ENCODE measurements around the gene FSTL3.

The FSTL3 gene

DNA sequence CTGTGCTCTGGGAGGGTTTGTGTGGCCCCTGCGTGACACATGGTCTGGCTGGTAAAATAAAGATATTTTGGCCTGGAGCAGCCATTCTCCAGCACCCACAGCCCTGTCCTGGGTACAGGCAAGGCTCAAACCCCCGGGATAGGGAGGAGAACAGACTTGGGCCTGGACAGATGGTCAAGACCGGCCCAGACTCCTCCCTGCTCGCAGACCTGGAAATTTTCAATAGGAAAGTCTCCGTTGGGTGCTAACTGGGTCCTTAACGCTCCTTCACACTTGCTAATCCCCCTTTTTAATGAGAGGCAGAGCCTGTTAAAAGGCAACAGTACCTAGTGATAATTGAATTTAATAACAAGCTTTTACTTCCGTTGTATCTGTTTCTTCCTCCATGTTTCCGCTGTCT lies 35.1 kb downstream of the FSTL3 start:
- H3K4me3 ChIP-seq (ENCODE audit: low read depth, low read length) = no peak overlapping the region
- DNase-seq (ENCODE audit: low read depth) = no peak
- TF ChIP-seq, protein P1, sequence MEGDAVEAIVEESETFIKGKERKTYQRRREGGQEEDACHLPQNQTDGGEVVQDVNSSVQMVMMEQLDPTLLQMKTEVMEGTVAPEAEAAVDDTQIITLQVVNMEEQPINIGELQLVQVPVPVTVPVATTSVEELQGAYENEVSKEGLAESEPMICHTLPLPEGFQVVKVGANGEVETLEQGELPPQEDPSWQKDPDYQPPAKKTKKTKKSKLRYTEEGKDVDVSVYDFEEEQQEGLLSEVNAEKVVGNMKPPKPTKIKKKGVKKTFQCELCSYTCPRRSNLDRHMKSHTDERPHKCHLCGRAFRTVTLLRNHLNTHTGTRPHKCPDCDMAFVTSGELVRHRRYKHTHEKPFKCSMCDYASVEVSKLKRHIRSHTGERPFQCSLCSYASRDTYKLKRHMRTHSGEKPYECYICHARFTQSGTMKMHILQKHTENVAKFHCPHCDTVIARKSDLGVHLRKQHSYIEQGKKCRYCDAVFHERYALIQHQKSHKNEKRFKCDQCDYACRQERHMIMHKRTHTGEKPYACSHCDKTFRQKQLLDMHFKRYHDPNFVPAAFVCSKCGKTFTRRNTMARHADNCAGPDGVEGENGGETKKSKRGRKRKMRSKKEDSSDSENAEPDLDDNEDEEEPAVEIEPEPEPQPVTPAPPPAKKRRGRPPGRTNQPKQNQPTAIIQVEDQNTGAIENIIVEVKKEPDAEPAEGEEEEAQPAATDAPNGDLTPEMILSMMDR (IDR thresholded peaks at IDR 0.05; ENCODE audit: control insufficient read depth, extremely low read depth, insufficient read depth) = no peak

DNA sequence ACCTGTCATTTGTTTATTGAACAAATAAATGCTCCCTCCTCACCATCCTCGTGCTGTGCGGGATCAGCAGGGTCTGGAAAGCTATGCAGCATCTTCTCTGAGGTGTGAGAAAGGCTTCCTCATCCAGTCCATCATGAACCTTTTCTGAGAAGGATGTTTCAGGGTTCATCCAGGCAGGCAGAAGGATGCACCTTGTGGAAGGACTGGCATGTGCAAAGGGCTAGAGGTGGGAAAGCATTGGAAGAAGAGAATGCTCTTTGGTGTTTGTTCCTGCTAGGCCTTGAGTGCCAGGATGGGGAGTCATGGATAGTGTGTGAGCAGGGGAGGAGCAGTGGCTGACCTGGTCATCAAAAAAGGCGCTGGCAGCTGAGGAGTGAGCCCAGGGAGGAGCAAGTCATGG lies 39.2 kb downstream of the FSTL3 start:
- no peak for DNase-seq (ENCODE audit: low read depth)
- TF ChIP-seq, protein P1 (IDR thresholded peaks at IDR 0.05; ENCODE audit: control insufficient read depth, extremely low read depth, insufficient read depth) = no peak
- H3K4me3 ChIP-seq (ENCODE audit: low read depth, low read length) = no peak overlapping the region

DNA sequence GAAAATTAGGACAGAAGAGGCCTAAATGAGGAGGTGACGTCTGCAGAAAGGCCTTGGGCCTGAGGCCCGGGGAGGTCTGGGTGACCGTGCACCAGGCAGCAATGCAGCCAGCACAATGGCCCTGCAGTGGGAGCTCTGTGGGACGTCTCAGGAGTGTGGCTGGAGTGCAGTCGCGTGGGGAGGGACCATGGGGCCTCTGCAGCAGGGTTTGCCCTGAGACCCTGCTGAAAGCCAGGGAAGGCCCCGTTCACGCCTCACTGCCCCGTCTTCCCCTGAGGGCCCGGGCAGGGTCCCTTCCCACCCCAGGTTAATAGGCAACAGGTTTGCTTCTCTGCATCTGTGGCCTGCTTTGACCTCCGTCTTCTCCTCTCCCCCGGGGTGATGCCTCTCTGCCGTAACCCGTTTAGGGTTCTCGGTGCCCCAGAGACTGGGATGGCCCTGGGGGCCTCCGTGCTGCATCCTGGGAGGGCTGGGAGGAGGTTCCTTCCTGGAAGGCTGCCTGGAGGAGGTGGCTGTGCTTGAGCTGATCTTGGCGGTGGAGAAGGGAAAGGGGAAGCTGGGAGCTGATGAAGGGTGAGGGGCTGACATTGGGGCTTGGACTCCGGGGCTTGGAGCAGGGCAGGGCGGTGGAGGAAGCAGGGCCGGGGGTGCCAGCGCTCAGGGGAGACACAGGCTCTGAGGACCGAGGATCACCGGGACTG lies 42.2 kb downstream of the FSTL3 start:
- H3K4me3 ChIP-seq (ENCODE audit: low read depth, low read length) = no peak overlapping the region
- TF ChIP-seq, protein P1 (IDR thresholded peaks at IDR 0.05; ENCODE audit: control insufficient read depth, extremely low read depth, insufficient read depth) = no peak
- no peak for DNase-seq (ENCODE audit: low read depth)

DNA sequence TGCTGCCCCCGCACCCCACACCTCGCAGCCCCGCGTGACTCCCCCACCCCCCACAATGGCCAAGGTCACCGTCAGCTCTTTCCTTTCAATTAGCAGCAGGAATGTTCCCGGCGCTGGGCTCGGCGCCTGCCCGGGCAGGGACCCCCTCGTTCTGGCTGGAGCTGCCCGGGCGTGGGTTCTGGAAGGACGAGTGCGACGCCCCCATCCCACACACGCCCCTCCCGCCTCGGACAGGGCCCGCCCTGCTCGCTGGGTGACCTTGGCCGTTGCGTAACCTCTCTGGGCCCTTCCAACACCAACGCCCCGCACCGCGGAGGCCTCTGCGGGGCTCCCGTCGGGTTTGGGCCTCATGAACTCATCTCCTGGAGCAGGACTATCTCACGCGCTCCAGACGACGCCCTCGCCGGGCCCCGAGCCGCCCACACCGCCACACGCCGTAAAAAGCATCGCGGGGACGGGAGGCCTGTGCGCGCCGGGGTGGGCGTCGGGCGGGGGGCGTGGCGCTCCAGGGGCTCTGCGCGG lies 42.9 kb downstream of the FSTL3 start:
- DNase-seq (ENCODE audit: low read depth) = no peak
- H3K4me3 ChIP-seq (ENCODE audit: low read depth, low read length) = no peak overlapping the region
- TF ChIP-seq, protein P1 (IDR thresholded peaks at IDR 0.05; ENCODE audit: control insufficient read depth, extremely low read depth, insufficient read depth) = no peak

DNA sequence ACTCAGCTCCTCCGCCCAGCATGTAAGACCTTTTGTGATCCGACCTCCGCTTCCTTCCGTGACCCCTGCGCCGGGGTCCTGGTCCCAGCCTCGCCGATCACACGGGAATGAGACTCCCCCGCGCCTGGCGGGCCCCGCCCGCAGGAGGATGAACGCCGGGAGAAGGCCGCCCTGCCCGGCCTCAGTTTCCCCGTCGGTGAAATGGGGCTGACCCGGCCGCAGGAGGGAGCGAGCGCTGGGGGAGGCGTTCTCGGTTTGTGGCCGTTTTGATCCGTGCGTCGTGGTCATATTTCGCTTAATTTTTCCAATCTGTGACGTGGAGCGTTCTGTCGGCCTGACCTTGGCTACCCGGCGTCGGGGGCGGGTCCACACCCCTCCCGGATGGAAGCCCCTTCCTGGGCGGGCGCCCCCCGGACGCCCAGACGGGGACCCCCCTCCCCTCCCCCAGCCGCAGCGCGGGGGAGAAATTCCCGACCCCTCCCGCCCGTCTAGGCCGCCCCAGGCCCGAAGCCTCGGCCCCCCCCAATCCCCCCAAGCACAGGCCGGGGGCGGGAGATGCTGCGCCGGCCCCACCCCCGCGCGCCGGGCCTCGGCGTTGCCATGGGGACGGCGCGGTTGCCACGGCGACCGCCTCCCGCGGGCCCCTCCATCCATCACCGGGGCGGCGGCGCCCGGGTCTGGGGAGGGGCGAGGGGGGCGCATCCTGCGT lies 43.6 kb downstream of the FSTL3 start:
- no peak overlapping the region for H3K4me3 ChIP-seq (ENCODE audit: low read depth, low read length)
- no peak for DNase-seq (ENCODE audit: low read depth)

DNA sequence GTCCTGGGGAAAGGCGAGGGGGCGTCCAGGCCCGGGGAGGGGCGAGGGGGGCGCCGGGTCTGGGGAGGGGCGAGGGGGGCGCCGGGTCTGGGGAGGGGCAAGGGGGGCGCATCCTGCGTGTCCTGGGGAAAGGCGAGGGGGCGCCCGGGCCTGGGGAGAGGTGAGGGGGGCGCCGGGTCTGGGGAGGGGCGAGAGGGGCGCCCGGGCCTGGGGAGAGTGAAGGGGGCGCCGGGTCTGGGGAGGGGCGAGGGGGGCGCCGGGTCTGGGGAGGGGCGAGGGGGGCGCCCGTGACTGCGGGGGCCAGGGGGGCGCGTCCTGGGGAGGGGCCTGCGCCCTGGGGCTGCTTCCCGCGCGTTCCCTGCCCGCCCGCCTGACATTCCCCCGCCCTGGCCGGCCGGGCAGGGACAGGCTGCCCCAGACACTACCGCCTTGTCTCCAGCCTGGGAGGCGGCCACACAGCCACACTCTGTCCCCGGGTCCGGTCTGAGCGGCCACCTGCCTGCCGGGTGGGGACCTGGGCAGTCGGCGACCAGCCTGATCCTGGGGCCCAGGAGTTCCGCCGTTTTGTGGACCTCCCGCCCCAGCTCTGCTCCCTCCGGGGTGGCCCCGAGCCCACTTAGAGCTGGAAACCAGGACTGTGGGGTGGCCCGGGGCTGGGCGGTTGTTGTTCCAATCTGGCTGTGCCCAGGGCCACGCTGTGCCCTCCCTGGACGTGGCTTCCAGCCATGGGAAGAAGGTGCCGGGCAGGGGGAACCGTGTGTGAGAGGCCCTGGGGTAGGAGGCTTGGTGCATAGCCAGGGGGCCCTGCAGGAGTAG lies 44.4 kb downstream of the FSTL3 start:
- DNase-seq (ENCODE audit: low read depth) = no peak
- H3K4me3 ChIP-seq (ENCODE audit: low read depth, low read length) = no peak overlapping the region
- TF ChIP-seq, protein P1 (IDR thresholded peaks at IDR 0.05; ENCODE audit: control insufficient read depth, extremely low read depth, insufficient read depth) = no peak

More for the DNA sequence above, 43.6 kb downstream of the FSTL3 start:
- TF ChIP-seq, protein P1 (IDR thresholded peaks at IDR 0.05; ENCODE audit: control insufficient read depth, extremely low read depth, insufficient read depth) = no peak

All from LNCaP clone FGC (cell line).